ENCODE data around the gene GPATCH2L. TPM values are rescaled to one million over a fixed set of nuclear protein-coding genes. Genes with fewer than 3 reads are reported as not detected.

GPATCH2L gene
- total RNA-seq, 6 experiments from 2014 or later = 38.3 to 44.8 (median 41.9) TPM

DNA sequence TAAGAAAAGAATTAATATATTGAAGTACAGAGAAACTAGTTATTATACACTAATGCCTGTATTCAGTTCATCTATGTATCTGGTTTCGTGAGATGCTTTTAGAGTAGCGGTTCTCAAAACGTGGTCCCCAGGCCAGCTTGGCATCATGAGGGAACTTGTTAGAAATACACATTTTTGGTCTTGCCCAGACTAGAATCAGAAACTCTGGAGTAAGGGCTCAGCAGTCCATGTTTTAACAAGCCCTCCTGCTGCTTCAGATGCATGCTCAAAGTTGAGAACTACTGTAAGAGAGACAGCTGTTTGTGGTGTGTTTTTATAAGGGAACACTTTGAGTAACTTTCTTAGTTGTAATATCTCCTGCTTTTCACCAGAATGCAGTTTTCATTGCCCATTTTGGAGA, 18.1 kb downstream of the GPATCH2L start:
- no peak overlapping the region for H3K4me3 Mint-ChIP-seq
- peaks cover 9% of the 10 kb centered on the region for H3K4me1 Mint-ChIP-seq (ENCODE audit: low read depth)
- TF ChIP-seq, protein P1, sequence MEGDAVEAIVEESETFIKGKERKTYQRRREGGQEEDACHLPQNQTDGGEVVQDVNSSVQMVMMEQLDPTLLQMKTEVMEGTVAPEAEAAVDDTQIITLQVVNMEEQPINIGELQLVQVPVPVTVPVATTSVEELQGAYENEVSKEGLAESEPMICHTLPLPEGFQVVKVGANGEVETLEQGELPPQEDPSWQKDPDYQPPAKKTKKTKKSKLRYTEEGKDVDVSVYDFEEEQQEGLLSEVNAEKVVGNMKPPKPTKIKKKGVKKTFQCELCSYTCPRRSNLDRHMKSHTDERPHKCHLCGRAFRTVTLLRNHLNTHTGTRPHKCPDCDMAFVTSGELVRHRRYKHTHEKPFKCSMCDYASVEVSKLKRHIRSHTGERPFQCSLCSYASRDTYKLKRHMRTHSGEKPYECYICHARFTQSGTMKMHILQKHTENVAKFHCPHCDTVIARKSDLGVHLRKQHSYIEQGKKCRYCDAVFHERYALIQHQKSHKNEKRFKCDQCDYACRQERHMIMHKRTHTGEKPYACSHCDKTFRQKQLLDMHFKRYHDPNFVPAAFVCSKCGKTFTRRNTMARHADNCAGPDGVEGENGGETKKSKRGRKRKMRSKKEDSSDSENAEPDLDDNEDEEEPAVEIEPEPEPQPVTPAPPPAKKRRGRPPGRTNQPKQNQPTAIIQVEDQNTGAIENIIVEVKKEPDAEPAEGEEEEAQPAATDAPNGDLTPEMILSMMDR (IDR thresholded peaks at IDR 0.05) = no peak
- H3K27me3 Mint-ChIP-seq (ENCODE audit: insufficient read depth) = no peaks in the 10 kb centered on the region
- H3K36me3 Mint-ChIP-seq (ENCODE audit: low read depth) = peaks cover 67% of the 10 kb centered on the region
- no peak overlapping the region for H3K27ac Mint-ChIP-seq
- no peaks in the 10 kb centered on the region for H3K9me3 Mint-ChIP-seq
- DNase-seq = no peak

DNA sequence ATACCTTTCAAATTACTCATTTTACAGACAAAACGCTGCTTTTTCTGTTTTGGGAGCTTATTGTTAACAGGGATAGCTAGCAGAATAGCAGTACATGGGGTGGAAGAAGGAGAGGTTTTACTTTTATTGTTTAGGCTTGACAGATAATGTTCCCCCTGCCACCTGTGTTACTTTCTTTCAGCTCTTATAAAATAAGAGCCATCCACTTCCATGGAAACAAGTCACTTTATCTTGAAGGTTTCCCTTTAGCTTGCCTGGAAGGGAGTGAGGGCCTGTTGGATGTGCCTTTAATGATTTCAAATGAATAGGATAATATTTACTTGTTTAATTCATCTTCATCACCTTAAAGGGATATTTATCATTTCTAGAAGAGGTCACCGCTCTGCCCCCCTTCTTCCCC, 23.3 kb downstream of the GPATCH2L start:
- no peak for DNase-seq
- peaks cover 45% of the 10 kb centered on the region for H3K36me3 Mint-ChIP-seq (ENCODE audit: low read depth)

GRCh38 chr14:76175942-76176341, 24.2 kb downstream of the GPATCH2L start:
- Mint-ChIP-seq H3K27me3 (ENCODE audit: insufficient read depth) (no peaks in the 10 kb centered on the region), H3K4me3 (no peak overlapping the region), H3K4me1 (ENCODE audit: low read depth) (no peaks in the 10 kb centered on the region), H3K9me3 (no peaks in the 10 kb centered on the region), H3K27ac (no peak overlapping the region), H3K36me3 (ENCODE audit: low read depth) (peaks cover 36% of the 10 kb centered on the region)
- TF ChIP-seq, protein P1 (IDR thresholded peaks at IDR 0.05) = no peak
- DNase-seq = no peak

More for the DNA sequence above, 23.3 kb downstream of the GPATCH2L start:
- Mint-ChIP-seq H3K27me3 (ENCODE audit: insufficient read depth) (no peaks in the 10 kb centered on the region), H3K9me3 (no peaks in the 10 kb centered on the region), H3K4me3 (no peak overlapping the region), H3K4me1 (ENCODE audit: low read depth) (no peaks in the 10 kb centered on the region), H3K27ac (no peak overlapping the region)
- TF ChIP-seq, protein P1 (IDR thresholded peaks at IDR 0.05) = no peak

GRCh38 chr14:76181546-76181945, 29.8 kb downstream of the GPATCH2L start:
- H3K27ac Mint-ChIP-seq = no peak overlapping the region

DNA sequence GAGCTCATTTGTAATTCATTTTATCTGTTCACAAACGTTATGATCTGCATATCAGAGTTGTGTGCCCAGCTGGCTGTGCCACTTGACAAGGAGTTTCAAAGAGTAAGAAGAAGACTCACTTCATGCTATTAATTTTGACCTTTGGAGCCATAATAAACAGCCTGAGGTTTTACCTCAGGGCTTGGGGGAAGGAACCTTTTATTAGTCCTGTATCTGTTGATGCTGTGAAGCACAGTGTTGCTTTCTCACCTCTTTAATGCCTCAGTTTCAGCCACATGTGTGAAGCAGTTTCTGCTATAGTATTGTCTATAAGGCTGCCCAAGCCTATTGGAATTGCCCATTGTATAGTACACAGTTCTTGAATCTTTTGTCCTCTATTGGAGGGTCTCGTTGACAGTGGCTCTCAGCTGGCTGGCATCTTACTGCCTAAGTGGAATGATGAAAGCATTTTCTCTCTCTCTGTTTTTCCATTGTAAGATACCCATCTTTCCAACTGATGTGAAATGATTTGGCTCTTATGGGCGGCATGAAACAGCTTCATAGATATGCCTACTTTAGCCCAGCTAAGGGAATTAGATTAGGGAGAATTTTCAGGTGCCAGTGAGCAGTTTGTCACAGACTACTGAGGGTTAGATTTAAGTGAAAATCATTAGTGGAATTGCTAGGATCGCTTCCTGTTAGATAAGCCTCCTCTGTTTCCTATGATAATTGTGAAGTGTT, 34.7 kb downstream of the GPATCH2L start:
- TF ChIP-seq, protein P1 (IDR thresholded peaks at IDR 0.05) = no peak
- Mint-ChIP-seq H3K27ac (no peak overlapping the region), H3K27me3 (ENCODE audit: insufficient read depth) (no peaks in the 10 kb centered on the region), H3K9me3 (no peaks in the 10 kb centered on the region), H3K36me3 (ENCODE audit: low read depth) (peaks cover 28% of the 10 kb centered on the region), H3K4me3 (no peak overlapping the region), H3K4me1 (ENCODE audit: low read depth) (no peaks in the 10 kb centered on the region)
- no peak for DNase-seq

More at GRCh38 chr14:76181546-76181945, 29.8 kb downstream of the GPATCH2L start:
- H3K4me1 Mint-ChIP-seq (ENCODE audit: low read depth) = no peaks in the 10 kb centered on the region
- DNase-seq = no peak
- no peaks in the 10 kb centered on the region for H3K9me3 Mint-ChIP-seq
- H3K27me3 Mint-ChIP-seq (ENCODE audit: insufficient read depth) = no peaks in the 10 kb centered on the region
- TF ChIP-seq, protein P1 (IDR thresholded peaks at IDR 0.05) = peak; percentile 71
- no peak overlapping the region for H3K4me3 Mint-ChIP-seq
- H3K36me3 Mint-ChIP-seq (ENCODE audit: low read depth) = peaks cover 26% of the 10 kb centered on the region
